ENCODE measurements around the gene PDE4B.

Gene PDE4B

DNA sequence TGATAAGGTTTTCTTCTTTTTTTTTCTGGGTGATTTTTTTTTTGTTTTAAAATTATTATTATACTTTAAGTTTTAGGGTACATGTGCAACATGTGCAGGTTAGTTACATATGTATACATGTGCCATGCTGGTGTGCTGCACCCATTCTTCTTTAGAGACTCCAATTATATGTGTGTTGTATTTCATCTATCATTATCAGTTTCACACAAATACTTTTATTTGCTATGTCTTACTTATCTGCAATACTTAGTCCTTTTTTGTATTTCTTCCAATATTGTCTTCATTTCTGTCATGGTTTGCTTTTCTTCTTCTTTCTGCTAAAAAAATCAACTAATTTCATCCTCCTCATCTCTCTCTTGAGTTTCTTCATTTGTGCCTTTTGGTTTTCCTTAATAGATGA, 3.9 kb upstream of the PDE4B start:
- TF ChIP-seq, protein P1, sequence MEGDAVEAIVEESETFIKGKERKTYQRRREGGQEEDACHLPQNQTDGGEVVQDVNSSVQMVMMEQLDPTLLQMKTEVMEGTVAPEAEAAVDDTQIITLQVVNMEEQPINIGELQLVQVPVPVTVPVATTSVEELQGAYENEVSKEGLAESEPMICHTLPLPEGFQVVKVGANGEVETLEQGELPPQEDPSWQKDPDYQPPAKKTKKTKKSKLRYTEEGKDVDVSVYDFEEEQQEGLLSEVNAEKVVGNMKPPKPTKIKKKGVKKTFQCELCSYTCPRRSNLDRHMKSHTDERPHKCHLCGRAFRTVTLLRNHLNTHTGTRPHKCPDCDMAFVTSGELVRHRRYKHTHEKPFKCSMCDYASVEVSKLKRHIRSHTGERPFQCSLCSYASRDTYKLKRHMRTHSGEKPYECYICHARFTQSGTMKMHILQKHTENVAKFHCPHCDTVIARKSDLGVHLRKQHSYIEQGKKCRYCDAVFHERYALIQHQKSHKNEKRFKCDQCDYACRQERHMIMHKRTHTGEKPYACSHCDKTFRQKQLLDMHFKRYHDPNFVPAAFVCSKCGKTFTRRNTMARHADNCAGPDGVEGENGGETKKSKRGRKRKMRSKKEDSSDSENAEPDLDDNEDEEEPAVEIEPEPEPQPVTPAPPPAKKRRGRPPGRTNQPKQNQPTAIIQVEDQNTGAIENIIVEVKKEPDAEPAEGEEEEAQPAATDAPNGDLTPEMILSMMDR (IDR thresholded peaks at IDR 0.05; ENCODE audit: control insufficient read depth, extremely low read depth, insufficient read depth) = no peak
- no peak for DNase-seq (ENCODE audit: low read depth)
- no peak overlapping the region for H3K4me3 ChIP-seq (ENCODE audit: low read depth, low read length)

DNA sequence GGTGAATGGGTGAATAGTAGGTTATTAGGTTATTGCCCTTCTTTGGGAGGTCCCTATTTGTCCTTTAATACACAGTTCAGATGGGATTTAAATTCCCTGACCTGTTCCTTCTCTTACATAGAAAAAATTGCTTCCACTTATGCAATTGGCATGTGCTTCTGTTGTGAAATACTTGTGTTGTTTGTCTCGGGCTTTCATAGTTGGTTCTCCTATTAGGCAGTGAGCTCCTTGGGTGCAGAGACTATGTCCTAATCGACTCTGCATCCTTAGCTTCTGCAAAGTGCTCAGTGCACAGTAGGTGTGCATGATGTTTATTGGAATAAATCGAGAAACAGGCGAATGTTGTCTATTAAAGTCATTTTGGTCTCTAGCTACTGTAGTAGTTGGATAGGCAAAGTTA, 1.3 kb upstream of the PDE4B start:
- no peak for DNase-seq (ENCODE audit: low read depth)
- TF ChIP-seq, protein P1 (IDR thresholded peaks at IDR 0.05; ENCODE audit: control insufficient read depth, extremely low read depth, insufficient read depth) = no peak
- H3K4me3 ChIP-seq (ENCODE audit: low read depth, low read length) = no peak overlapping the region

DNA sequence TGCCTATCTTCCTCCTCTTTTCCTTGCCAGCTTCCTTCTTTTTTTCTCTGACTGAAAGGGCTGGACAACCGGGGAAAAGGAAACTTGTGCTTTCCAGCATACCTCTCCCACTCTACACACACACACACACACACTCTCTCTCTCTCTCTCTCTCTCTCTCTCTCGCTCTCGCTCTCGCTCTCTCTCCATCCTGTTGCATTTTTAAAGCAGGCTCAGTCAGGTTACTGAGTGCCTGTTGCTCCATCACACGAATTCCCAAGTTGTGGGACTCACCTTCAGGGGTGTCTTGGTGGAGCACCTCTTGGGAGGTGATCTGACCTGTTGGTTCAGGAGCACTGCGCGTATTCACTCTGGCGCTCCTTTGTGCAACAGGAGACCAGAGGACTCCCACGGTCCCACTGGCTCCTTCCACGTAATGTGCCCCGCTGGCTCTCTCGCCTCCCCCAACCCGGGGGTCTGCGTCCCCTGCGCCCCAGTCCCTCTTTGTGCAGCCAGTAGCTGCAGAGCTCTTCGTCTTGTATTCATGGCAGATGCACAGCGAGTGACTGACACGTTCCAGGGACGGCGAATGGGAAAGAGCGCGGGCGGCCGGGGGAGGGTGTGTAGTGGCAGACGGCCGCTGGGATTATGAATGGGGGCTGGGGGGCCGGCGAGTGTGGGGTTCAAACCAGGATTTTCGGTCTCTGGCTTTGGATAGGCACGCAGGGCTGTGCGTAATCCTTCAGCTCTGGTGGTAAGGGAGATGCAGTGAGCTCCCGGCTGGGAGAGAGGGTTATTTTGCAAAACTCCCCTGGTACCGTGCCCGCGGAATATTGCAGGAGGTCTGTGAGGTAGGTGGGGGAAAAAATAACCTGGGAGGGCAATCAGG, 660 bp upstream of the PDE4B start:
- no peak for DNase-seq (ENCODE audit: low read depth)

DNA sequence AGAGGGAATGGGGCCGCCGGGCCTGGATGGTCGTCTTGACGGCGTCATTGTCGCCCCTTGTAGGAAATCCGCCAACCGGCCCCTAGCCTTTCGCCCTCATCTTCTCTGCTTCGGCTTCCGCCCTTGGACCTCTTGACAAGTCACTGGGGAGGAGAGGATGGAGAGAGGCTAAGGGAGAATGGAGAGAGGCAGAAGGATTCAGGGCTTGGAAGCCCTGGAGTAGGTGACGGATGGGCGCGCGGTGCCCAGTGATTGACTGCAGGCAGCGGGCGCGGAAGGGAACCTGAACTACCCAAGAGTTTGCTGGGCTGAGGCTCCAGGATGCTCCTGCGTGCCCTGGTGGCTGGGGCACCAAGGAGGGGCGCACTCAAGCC, 651 bp downstream of the PDE4B start:
- DNase-seq (ENCODE audit: low read depth) = no peak
- no peak overlapping the region for H3K4me3 ChIP-seq (ENCODE audit: low read depth, low read length)
- TF ChIP-seq, protein P1 (IDR thresholded peaks at IDR 0.05; ENCODE audit: control insufficient read depth, extremely low read depth, insufficient read depth) = no peak

More for the DNA sequence above, 660 bp upstream of the PDE4B start:
- TF ChIP-seq, protein P1 (IDR thresholded peaks at IDR 0.05; ENCODE audit: control insufficient read depth, extremely low read depth, insufficient read depth) = no peak
- no peak overlapping the region for H3K4me3 ChIP-seq (ENCODE audit: low read depth, low read length)

DNA sequence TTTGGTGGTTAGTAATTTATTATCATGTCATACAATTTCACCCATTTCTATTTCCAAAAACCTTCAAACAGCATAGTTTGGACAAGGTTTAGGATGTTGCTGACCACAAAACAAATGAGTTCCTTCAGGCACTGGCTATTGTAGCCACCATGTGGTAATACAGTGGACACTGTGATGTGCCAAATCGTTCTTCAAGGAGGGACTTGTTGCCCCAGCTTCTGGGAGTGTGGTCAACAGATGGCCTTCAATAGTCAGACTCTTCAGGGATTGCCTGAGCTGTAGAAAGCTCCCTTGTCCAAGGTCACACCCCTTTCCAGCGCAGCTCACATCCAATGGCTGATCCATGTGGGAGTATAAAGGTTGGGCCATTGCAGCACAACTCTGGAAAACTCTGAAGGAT, 2.6 kb downstream of the PDE4B start:
- TF ChIP-seq, protein P1 (IDR thresholded peaks at IDR 0.05; ENCODE audit: control insufficient read depth, extremely low read depth, insufficient read depth) = no peak
- no peak overlapping the region for H3K4me3 ChIP-seq (ENCODE audit: low read depth, low read length)
- no peak for DNase-seq (ENCODE audit: low read depth)

DNA sequence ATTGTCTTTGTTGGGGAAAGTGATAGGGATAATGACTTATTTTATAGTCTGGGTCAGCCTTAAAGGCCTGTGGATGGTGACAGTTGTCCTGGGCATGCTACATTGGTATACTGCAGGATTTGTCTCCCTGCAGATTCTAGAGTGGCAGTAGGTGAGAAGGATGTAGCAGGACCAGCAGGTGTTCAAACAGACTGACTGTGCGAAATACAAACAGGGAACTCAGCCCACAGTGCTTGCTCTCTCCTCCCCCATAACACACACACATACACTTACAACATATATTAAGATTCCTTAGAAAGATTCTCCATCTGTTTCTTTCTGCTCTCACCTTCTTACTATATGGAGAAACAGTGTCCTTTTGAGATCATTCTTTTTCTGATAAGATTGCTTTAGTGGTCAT, 6.9 kb downstream of the PDE4B start:
- DNase-seq (ENCODE audit: low read depth) = no peak
- H3K4me3 ChIP-seq (ENCODE audit: low read depth, low read length) = no peak overlapping the region
- TF ChIP-seq, protein P1 (IDR thresholded peaks at IDR 0.05; ENCODE audit: control insufficient read depth, extremely low read depth, insufficient read depth) = no peak

DNA sequence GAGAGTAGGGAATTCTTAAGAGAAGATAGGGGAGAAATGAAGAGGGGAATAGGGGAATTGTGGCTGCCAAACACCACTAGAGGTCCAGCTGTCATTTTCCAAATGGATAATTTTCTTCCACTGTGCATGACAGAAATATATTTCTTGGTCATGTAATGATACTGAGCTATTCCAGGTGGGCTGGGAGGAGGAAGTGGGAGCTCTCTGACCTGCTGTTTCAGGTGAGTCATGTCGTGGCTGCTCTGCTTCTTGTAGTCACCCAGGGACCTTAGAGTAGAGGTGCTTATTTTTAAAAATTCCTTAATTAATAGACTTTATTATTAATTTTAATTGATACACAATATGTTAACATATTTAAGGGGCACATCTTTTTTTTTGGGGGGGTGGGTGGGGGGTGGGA, 11.9 kb downstream of the PDE4B start:
- no peak overlapping the region for H3K4me3 ChIP-seq (ENCODE audit: low read depth, low read length)

More for the DNA sequence above, 11.9 kb downstream of the PDE4B start:
- TF ChIP-seq, protein P1 (IDR thresholded peaks at IDR 0.05; ENCODE audit: control insufficient read depth, extremely low read depth, insufficient read depth) = no peak
- no peak for DNase-seq (ENCODE audit: low read depth)

Measured in LNCaP clone FGC (cell line).